A673 (cell line): ENCODE data around the gene CFAP61. TPM values are rescaled to one million over a fixed set of nuclear protein-coding genes. Genes with fewer than 3 reads are reported as not detected.

Experiments
- BruUV-seq: library from RNA; stranded (reverse); fragments of 400-500 nt; replicated peaks from 2 replicates; lab custom pipeline; 2021; lab: Mats Ljungman, UMichigan
- CTCF ChIA-PET: fragments of 300-600 bp; sonication (Branson Sonifier 250); formaldehyde crosslinking; loops from one replicate; lab custom pipeline; 2022; ENCODE audit warnings: antibody characterized with exemption; lab: Charles Lee
- POLR2A ChIA-PET: fragments of 300-600 bp; sonication (Branson Sonifier 250); formaldehyde crosslinking; loops from one replicate; lab custom pipeline; 2022; ENCODE audit warnings: antibody characterized with exemption; ENCODE audit not compliant: low non-redundant PET; lab: Charles Lee
- DNase-seq: peaks from one replicate; pipeline ENCODE4 v3.0.0-alpha.2; 2015; ENCODE audit warnings: low spot score
- H3K27ac ChIP-seq: fragments of 200-600 bp; sonication (generic); 2 replicates; pipeline ENCODE4 v1.5.1; 2016; ENCODE audit warnings: mixed run types, low read depth, mild to moderate bottlenecking, mixed read lengths, antibody characterized with exemption, low read length; ENCODE audit not compliant: poor library complexity, severe bottlenecking
- H3K27me3 ChIP-seq: fragments of 200-600 bp; sonication (generic); replicated peaks from 2 replicates; pipeline ENCODE4 v1.6.1; 2017; ENCODE audit warnings: mixed run types, low read depth, mild to moderate bottlenecking, mixed read lengths, antibody characterized with exemption, low read length; ENCODE audit not compliant: insufficient read depth, poor library complexity
- H3K36me3 ChIP-seq: fragments of 200-600 bp; sonication (generic); 2 replicates; pipeline ENCODE4 v1.6.1; 2016; ENCODE audit warnings: mixed run types, mild to moderate bottlenecking, mixed read lengths, antibody characterized with exemption, low read length; ENCODE audit not compliant: insufficient read depth, poor library complexity, severe bottlenecking
- H3K4me1 ChIP-seq: fragments of 200-600 bp; sonication (generic); 2 replicates; pipeline ENCODE4 v1.6.1; 2017; ENCODE audit warnings: mixed run types, mild to moderate bottlenecking, mixed read lengths, antibody characterized with exemption, low read length; ENCODE audit not compliant: insufficient read depth, poor library complexity, severe bottlenecking
- H3K4me3 ChIP-seq: fragments of 200-600 bp; sonication (generic); 2 replicates; pipeline ENCODE4 v1.5.1; 2016; ENCODE audit warnings: low read depth, mixed run types, mild to moderate bottlenecking, mixed read lengths, low read length; ENCODE audit not compliant: poor library complexity, severe bottlenecking
- H3K9me3 ChIP-seq: fragments of 200-600 bp; sonication (generic); 2 replicates; pipeline ENCODE4 v1.6.1; 2016; ENCODE audit warnings: mixed run types, low read depth, mild to moderate bottlenecking, mixed read lengths, antibody characterized with exemption, low read length; ENCODE audit not compliant: poor library complexity, severe bottlenecking
- EZH2 ChIP-seq: fragments of 200-600 bp; sonication (generic); IDR thresholded peaks from 2 replicates; pipeline ENCODE4 v1.6.1; 2017; ENCODE audit warnings: borderline replicate concordance, low read depth, mild to moderate bottlenecking, mixed read lengths, antibody characterized with exemption, low read length; ENCODE audit not compliant: poor library complexity, severe bottlenecking
- intact Hi-C: fragments of 100-400 bp; cut with micrococcal nuclease; formaldehyde crosslinking; loops from one replicate; pipeline ENCODE4 v1.10.0; 2022; ENCODE audit not compliant: unreplicated experiment
- total RNA-seq: library from RNA; stranded (reverse); gene quantifications from 2 replicates; pipeline ENCODE4 v1.2.3, GENCODE V29; 2021
- TF ChIP-seq, protein P1 (sequence below): fragments of 300-800, 200-600 bp; sonication (generic); conservative IDR thresholded peaks from 2 replicates; pipeline ENCODE4 v1.5.1; 2017; ENCODE audit warnings: low read depth, mild to moderate bottlenecking, antibody characterized with exemption, low read length, moderate library complexity, mixed read lengths

Gene CFAP61
- total RNA-seq, 1 experiment from 2014 or later, result not detected

DNA sequence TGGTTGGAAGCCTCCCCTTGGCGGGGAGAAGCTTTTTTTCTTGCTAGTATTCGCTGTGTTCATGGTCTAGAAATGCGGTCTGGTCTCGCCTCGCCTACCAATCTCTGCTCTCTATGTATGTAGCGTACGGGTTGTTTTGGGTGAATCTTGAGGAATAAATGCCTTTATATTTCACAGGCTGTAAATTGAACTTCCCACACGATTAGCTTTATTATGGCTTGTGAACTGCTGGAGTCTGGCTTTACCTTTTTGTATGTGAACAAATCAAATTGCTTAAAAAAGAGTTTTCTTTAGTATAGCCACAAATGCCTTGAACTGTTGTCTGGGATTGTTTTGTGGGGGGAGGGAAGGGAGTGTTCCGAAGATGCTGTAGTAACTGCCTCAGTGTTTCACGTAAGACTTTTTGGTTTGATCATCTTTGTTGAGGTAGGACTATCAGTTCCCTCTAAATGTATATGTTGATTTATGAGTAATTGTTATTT is 317.8 kb downstream of the CFAP61 start:
- TF ChIP-seq, protein P1, sequence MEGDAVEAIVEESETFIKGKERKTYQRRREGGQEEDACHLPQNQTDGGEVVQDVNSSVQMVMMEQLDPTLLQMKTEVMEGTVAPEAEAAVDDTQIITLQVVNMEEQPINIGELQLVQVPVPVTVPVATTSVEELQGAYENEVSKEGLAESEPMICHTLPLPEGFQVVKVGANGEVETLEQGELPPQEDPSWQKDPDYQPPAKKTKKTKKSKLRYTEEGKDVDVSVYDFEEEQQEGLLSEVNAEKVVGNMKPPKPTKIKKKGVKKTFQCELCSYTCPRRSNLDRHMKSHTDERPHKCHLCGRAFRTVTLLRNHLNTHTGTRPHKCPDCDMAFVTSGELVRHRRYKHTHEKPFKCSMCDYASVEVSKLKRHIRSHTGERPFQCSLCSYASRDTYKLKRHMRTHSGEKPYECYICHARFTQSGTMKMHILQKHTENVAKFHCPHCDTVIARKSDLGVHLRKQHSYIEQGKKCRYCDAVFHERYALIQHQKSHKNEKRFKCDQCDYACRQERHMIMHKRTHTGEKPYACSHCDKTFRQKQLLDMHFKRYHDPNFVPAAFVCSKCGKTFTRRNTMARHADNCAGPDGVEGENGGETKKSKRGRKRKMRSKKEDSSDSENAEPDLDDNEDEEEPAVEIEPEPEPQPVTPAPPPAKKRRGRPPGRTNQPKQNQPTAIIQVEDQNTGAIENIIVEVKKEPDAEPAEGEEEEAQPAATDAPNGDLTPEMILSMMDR, result no peak
- peak; percentile 15 for TF ChIP-seq EZH2
- POLR2A ChIA-PET, result no interaction called here
- peak; percentile 38 for DNase-seq
- no peak overlapping the region for H3K4me3 ChIP-seq
- intact Hi-C loops, result no loop called here
- H3K36me3 ChIP-seq, result no peaks in the 10 kb centered on the region
- CTCF ChIA-PET, result no interaction called here
- H3K27ac ChIP-seq, result no peak overlapping the region
- H3K9me3 ChIP-seq, result no peaks in the 10 kb centered on the region
- peaks cover 95% of the 10 kb centered on the region for H3K27me3 ChIP-seq
- no TSS peak for BruUV-seq
- H3K4me1 ChIP-seq, result peaks cover 16% of the 10 kb centered on the region

- intact Hi-C loops, result no loop called here
- no peaks in the 10 kb centered on the region for H3K36me3 ChIP-seq
- H3K9me3 ChIP-seq, result no peaks in the 10 kb centered on the region
- TF ChIP-seq EZH2, result no peak
- TF ChIP-seq, protein P1, result no peak
- H3K27ac ChIP-seq, result no peak overlapping the region
- H3K27me3 ChIP-seq, result peaks cover 95% of the 10 kb centered on the region
- DNase-seq, result no peak
- H3K4me1 ChIP-seq, result peaks cover 16% of the 10 kb centered on the region
- POLR2A ChIA-PET, result no interaction called here
- H3K4me3 ChIP-seq, result no peak overlapping the region
- no TSS peak for BruUV-seq
- CTCF ChIA-PET, result no interaction called here
Measured at GRCh38 chr20:20371083-20371482, 318.8 kb downstream of the CFAP61 start.

GRCh38 chr20:20371681-20372080 is 319.3 kb downstream of the CFAP61 start:
- H3K9me3 ChIP-seq, result no peaks in the 10 kb centered on the region
- no TSS peak for BruUV-seq
- no peak for DNase-seq
- no peak overlapping the region for H3K4me3 ChIP-seq
- H3K36me3 ChIP-seq, result no peaks in the 10 kb centered on the region
- intact Hi-C loops, result no loop called here
- H3K27ac ChIP-seq, result no peak overlapping the region
- peaks cover 90% of the 10 kb centered on the region for H3K27me3 ChIP-seq
- POLR2A ChIA-PET, result interaction anchor here (0.7 kb wide), 1 partner anchor 161 kb away, joined by 3 read pairs; no protein-coding TSS in a partner anchor
- TF ChIP-seq, protein P1, result no peak
- TF ChIP-seq EZH2, result no peak
- peaks cover 16% of the 10 kb centered on the region for H3K4me1 ChIP-seq
- CTCF ChIA-PET, result no interaction called here
